CD4-positive, alpha-beta T cell (primary cell): ENCODE data around the gene EP400. TPM values are rescaled to one million over a fixed set of nuclear protein-coding genes. Genes with fewer than 3 reads are reported as not detected.

ENCODE experiments used
- ATAC-seq: fragments of 200-7000 bp; cut with Tn5 transposase; one replicate; pipeline ENCODE4 v1.10.0; 2022; ENCODE audit warnings: mild to moderate bottlenecking; ENCODE audit not compliant: poor library complexity
- CTCF ChIA-PET: fragments of 350-600 bp; sonication (Branson Sonifier 250); formaldehyde crosslinking; loops from one replicate; lab custom pipeline; 2021; ENCODE audit warnings: antibody characterized with exemption, inconsistent platforms; lab: Charles Lee
- POLR2A ChIA-PET: fragments of 350-600 bp; sonication (Branson Sonifier 250); formaldehyde crosslinking; loops from one replicate; lab custom pipeline; 2021; ENCODE audit warnings: antibody characterized with exemption, inconsistent platforms; lab: Charles Lee
- DNase-seq, 14 experiments: peaks; one replicate each; pipeline ENCODE4 v3.0.0-alpha.2; 2013 to 2020; ENCODE audit warnings: mixed read lengths in 2 of 14
- H3K27ac ChIP-seq, 2 donors: one replicate each; pipeline versions ENCODE4 v1.5.1 to v1.7.0; 2013; ENCODE audit warnings: low read length in 2 of 2, low read depth in 1 of 2, mild to moderate bottlenecking in 1 of 2
- H3K27me3 ChIP-seq, 2 experiments: 1 replicate in 1 of 2; 2 replicates in 1 of 2; pipeline versions ENCODE4 v1.6.1 to v1.7.0; 2013; ENCODE audit warnings: low read length in 2 of 2, control low read depth in 1 of 2, mild to moderate bottlenecking in 1 of 2, moderate library complexity in 1 of 2; ENCODE audit not compliant: insufficient read depth in 2 of 2, control insufficient read depth in 1 of 2
- H3K36me3 ChIP-seq: one replicate; pipeline ENCODE4 v1.6.1; 2013; ENCODE audit warnings: low read length, control low read depth; ENCODE audit not compliant: insufficient read depth
- H3K4me1 ChIP-seq: one replicate; pipeline ENCODE4 v1.6.1; 2013; ENCODE audit warnings: low read length, control low read depth; ENCODE audit not compliant: insufficient read depth
- H3K4me3 ChIP-seq: one replicate; pipeline ENCODE4 v1.5.1; 2013; ENCODE audit warnings: mild to moderate bottlenecking, low read length, moderate library complexity
- H3K9me3 ChIP-seq, 2 experiments: 1 replicate in 1 of 2; 2 replicates in 1 of 2; pipeline versions ENCODE4 v1.6.1 to v1.7.0; 2013; ENCODE audit warnings: low read length in 2 of 2, mild to moderate bottlenecking in 2 of 2, control low read depth in 1 of 2, moderate library complexity in 1 of 2; ENCODE audit not compliant: control insufficient read depth in 1 of 2, insufficient read depth in 1 of 2
- H3K27ac Mint-ChIP-seq: one replicate; pipeline ENCODE4 v1.8.0; 2020; ENCODE audit warnings: mixed read lengths
- H3K27me3 Mint-ChIP-seq: one replicate; pipeline ENCODE4 v1.8.0; 2021; ENCODE audit warnings: mixed read lengths
- H3K36me3 Mint-ChIP-seq: one replicate; pipeline ENCODE4 v1.8.0; 2021; ENCODE audit warnings: low read depth, mixed read lengths
- H3K4me1 Mint-ChIP-seq: one replicate; pipeline ENCODE4 v1.8.0; 2021; ENCODE audit warnings: low read depth, mixed read lengths
- H3K4me3 Mint-ChIP-seq: one replicate; pipeline ENCODE4 v1.8.0; 2020; ENCODE audit warnings: mild to moderate bottlenecking, mixed read lengths
- H3K9me3 Mint-ChIP-seq: one replicate; pipeline ENCODE4 v1.8.0; 2020; ENCODE audit warnings: mixed read lengths
- CTCF ChIP-seq: fragments of 200-600 bp; IDR thresholded peaks from one replicate; pipeline ENCODE4 v1.8.0; 2022; ENCODE audit warnings: antibody characterized with exemption, mild to moderate bottlenecking
- intact Hi-C, 2 experiments: fragments of 100-400 bp; cut with DNase I in 1 of 2; cut with micrococcal nuclease in 1 of 2; formaldehyde crosslinking; loops; one replicate each; pipeline versions ENCODE4 v1.15.1 to v1.9.0; 2023 to 2025; cut with DNase I, micrococcal nuclease
- total RNA-seq, 174 experiments: library from RNA in 2 of 174; stranded (reverse) in 2 of 174; gene quantifications; one replicate each; pipeline ENCODE4 v1.2.3 and lab custom pipeline; 2021 to 2026

The EP400 gene
- total RNA-seq, 2 experiments from 2014 or later = 56.4 to 56.5 TPM

- DNase-seq = no peak
- H3K27ac Mint-ChIP-seq = no peak overlapping the region
- no peak for TF ChIP-seq CTCF
- ChIA-PET CTCF (no interaction called here), POLR2A (no interaction called here)
- H3K9me3 Mint-ChIP-seq = no peaks in the 10 kb centered on the region
- intact Hi-C loops = no loop called here
- H3K36me3 Mint-ChIP-seq = peaks cover 75% of the 10 kb centered on the region
- H3K4me3 Mint-ChIP-seq = no peak overlapping the region
- H3K4me3 ChIP-seq = no peak overlapping the region
- no peaks in the 10 kb centered on the region for H3K9me3 ChIP-seq
- H3K27ac ChIP-seq = no peak overlapping the region
- no peaks in the 10 kb centered on the region for H3K27me3 Mint-ChIP-seq
- ATAC-seq = no peak
- H3K27me3 ChIP-seq = no peaks in the 10 kb centered on the region
- H3K4me1 ChIP-seq = peaks cover 9% of the 10 kb centered on the region
- H3K36me3 ChIP-seq = peaks cover 78% of the 10 kb centered on the region
- peaks cover 8% of the 10 kb centered on the region for H3K4me1 Mint-ChIP-seq
Measured at GRCh38 chr12:132071830-132072384, 122.2 kb downstream of the EP400 start.

GRCh38 chr12:132074216-132074615 lies 124.5 kb downstream of the EP400 start:
- no peak overlapping the region for H3K27ac Mint-ChIP-seq
- intact Hi-C loops = no loop called here

GRCh38 chr12:132075026-132075713 lies 125.4 kb downstream of the EP400 start:
- Mint-ChIP-seq H3K27ac (no peak overlapping the region), H3K9me3 (no peaks in the 10 kb centered on the region), H3K36me3 (peaks cover 82% of the 10 kb centered on the region), H3K4me3 (no peak overlapping the region), H3K27me3 (no peaks in the 10 kb centered on the region), H3K4me1 (no peaks in the 10 kb centered on the region)
- ATAC-seq = no peak
- TF ChIP-seq CTCF = no peak
- H3K27me3 ChIP-seq = no peaks in the 10 kb centered on the region
- CTCF ChIA-PET = no interaction called here
- intact Hi-C loops = no loop called here
- POLR2A ChIA-PET = no interaction called here
- DNase-seq = no peak
- no peaks in the 10 kb centered on the region for H3K9me3 ChIP-seq
- no peak overlapping the region for H3K4me3 ChIP-seq
- no peak overlapping the region for H3K27ac ChIP-seq
- H3K4me1 ChIP-seq = no peaks in the 10 kb centered on the region
- peaks cover 63% of the 10 kb centered on the region for H3K36me3 ChIP-seq

More at GRCh38 chr12:132074216-132074615, 124.5 kb downstream of the EP400 start:
- no peak for TF ChIP-seq CTCF
- no peak for DNase-seq
- Mint-ChIP-seq H3K4me3 (no peak overlapping the region), H3K36me3 (peaks cover 84% of the 10 kb centered on the region), H3K27me3 (no peaks in the 10 kb centered on the region), H3K4me1 (no peaks in the 10 kb centered on the region), H3K9me3 (no peaks in the 10 kb centered on the region)
- Histone ChIP-seq H3K36me3 (peaks cover 71% of the 10 kb centered on the region), H3K27me3 (no peaks in the 10 kb centered on the region), H3K9me3 (no peaks in the 10 kb centered on the region), H3K27ac (no peak overlapping the region), H3K4me1 (no peaks in the 10 kb centered on the region), H3K4me3 (no peak overlapping the region)
- CTCF ChIA-PET = no interaction called here
- POLR2A ChIA-PET = no interaction called here
- no peak for ATAC-seq
